ENCODE results near the gene TSPAN4.

Gene TSPAN4

GRCh38 chr11:877565-877964 is 34.9 kb downstream of the TSPAN4 start:
- no peak for DNase-seq (ENCODE audit: insufficient read length, low spot score)
- FAIRE-seq, result no peak

- DNase-seq (ENCODE audit: insufficient read length, low spot score) (no peak), FAIRE-seq (no peak)
Measured at GRCh38 chr11:880447-880846, 37.8 kb downstream of the TSPAN4 start.

DNA sequence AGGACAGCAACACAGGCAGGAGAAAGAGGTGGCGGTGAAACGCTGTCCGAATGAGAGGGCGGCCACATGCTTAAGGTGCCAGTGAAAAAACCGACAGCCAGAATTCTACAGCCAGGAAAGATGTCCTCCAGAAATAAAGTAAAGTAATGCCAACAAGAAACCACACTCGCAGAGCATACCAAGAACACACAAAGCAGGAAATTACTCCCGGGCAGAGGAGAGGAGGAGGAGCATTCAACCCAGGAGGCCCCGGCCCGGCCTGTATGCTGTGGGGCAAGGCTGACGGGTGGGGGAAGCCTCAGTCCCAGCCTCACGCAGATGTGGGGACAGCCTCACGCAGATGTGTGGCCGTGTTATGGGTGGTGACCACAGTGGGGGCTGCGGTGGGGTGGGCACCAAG is 39.9 kb downstream of the TSPAN4 start:
- FAIRE-seq, result no peak
- no peak for DNase-seq (ENCODE audit: insufficient read length, low spot score)

- DNase-seq (ENCODE audit: insufficient read length, low spot score) (no peak), FAIRE-seq (no peak)
Measured at GRCh38 chr11:883527-883926, 40.9 kb downstream of the TSPAN4 start.

- FAIRE-seq (no peak), DNase-seq (ENCODE audit: insufficient read length, low spot score) (no peak)
Measured at GRCh38 chr11:884578-885070, 42.0 kb downstream of the TSPAN4 start.

DNA sequence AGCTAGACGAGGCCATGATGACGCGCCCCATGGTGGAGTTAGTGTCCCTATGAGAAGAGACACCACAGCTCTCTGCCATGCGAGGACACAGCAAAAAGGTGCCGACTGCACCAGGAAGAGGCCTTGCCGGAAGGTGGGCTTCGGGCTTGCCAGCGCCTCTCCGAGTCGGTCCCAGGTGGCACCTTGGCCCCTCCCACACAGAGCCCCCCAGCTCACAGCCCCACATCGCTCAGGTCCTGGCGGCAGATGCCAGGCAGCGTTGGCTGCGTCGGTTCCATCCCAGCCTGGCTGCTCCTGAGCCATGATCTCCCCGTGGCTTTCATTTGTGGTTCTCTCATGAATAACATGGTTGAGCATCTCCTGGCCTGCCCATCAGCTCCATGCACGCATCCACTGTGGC is 43.9 kb downstream of the TSPAN4 start:
- FAIRE-seq (no peak), DNase-seq (ENCODE audit: insufficient read length, low spot score) (no peak)

GRCh38 chr11:887589-887988 is 44.9 kb downstream of the TSPAN4 start:
- FAIRE-seq, result no peak

DNA sequence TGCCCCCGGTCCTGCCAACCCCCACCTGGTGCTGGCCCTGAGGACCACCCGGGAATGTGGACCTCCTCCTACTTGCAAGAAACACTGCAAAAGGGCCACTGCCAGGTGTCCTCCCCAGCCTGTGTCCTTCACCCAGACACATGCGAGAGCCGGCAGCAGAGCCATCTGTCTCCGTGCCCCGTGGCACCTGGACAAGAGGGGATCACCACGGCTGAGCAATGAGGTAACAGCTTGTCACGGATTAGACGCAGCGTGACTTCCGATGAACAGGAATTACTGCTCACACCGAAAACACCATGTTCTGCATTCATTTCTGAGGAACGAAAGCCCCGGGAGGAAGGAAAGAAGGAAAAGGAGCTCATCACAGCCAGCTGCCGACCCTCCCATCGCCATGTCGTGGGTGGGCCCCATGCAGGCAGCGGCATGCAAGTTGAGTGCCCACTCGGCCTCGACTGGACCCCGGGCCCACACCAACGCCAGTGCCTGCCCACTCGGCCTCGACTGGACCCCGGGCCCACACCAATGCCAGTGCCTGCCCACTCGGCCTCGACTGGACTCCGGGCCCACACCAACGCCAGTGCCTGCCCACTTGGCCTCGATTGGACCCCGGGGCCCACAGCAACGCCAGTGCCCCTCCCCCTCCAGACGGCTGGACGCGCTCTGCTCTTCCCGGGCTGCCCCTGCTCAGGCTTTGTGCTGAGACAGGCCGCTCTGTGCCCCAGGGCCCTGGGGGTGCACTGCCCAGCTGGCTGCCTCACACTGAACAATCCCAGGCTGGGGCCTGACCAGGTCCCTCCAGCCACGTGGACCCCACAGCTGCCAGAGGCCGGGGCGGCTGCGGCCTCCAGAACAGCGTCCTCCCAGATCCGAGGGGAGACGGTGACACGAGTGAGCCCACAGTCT is 45.9 kb downstream of the TSPAN4 start:
- no peak for DNase-seq (ENCODE audit: insufficient read length, low spot score)
- FAIRE-seq, result no peak

More at GRCh38 chr11:887589-887988, 44.9 kb downstream of the TSPAN4 start:
- DNase-seq (ENCODE audit: insufficient read length, low spot score), result no peak

- FAIRE-seq (no peak), DNase-seq (ENCODE audit: insufficient read length, low spot score) (no peak)
Measured at GRCh38 chr11:889257-889656, 46.6 kb downstream of the TSPAN4 start.

DNA sequence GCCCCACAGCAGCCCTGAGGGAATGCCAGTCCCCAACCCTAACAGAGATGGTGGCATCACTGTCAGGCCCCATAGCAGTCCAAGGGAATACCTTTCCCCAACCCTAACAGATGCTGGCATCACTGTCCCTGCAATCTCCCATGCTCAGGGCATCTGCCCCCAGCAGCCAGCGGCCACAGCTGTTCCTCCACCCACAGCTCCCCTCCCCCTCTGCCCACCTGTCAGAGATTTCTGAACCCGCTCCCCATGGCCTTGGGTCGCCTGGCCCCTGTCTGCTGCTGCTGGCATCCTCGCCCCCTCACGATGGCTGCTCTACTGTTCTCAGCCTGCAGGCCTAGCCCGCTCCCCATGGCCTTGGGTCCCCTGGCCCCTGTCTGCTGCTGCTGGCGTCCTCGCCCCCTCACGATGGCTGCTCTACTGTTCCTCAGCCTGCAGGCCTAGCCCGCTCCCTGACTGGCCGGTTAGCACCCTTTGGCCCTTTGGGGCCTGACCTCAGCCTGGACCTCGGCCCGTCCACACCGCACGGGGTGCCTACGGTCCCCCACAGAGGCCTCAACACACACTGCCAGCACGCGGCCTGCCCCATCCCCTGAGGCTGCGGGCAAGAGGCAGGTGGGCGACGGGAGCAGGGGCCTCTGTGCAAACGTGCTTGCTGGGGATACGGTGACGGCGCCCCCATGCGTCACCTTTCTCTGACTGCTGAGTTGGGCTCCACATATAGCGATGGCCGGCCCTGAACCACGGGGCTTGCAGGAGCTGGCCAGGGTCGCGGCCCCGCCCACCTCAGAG is 47.2 kb downstream of the TSPAN4 start:
- FAIRE-seq (no peak), DNase-seq (ENCODE audit: insufficient read length, low spot score) (no peak)

DNA sequence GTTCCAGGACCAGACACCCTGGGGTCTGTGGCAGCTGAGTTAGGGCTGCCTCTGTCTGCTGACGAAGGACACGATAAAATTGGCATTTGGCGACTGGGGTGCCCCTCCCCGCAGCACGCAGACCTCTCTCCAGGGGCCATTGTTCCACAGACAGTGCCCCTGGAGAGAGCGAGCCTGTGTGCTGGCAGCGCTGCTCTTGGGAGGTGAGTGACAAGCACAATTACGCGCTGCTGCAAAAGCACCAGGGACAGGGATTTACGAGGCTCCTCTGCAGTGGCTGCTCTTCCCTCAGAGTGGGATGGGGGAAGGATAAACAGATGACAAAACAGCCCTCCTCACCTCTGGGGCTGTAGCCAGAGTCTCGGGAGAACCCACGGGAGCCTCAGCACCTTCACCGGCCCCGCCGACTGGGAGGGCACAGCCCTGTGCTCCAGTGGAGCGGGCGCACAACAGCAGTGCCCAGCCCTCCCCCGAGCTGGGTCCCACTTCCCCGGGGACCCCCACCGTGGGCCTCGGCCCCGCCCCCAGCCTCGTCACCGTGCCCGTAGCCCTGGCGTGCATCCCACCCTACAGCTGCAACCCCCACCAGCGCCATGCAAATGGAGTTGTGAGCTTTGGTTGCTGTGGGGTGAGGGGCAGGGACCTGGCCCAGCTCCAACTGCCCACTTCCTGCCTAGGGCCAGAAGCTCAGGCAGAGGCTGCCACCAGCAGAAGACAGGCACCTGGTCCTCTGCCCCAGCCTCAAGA is 48.3 kb downstream of the TSPAN4 start:
- FAIRE-seq (no peak), DNase-seq (ENCODE audit: insufficient read length, low spot score) (no peak)

DNA sequence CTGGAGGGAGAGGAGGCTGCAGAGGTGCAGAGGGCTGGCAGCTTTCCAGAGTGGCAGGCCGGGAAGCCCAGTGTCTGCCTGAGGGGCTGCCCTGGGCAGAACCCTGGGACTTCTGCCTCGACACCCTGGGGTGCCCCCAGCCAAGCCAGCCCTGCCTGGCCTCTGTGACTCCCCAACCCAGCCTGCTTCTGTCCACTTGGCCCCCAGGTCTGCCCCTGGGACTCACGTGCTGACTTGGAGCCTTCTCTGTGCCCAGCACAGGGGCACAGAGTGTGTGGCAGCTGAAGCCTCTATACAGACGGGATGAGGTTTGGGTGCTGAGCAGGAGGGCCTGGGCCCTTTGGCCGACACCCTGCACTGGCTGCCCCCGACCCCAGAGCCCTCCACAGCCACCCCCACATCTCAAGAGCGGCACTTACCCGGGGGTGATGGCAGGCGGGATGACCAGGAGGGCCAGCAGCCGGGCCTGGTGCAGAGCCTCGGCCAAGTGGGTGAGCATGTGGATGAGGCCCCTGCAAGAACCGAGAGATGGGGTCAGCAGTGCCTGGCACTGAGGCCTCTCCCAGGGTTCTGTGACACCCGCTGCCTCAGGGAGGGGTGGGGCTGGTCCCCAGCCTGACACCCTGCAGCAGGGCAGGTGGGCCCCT is 50.5 kb downstream of the TSPAN4 start:
- FAIRE-seq, result no peak
- DNase-seq (ENCODE audit: insufficient read length, low spot score), result no peak

DNA sequence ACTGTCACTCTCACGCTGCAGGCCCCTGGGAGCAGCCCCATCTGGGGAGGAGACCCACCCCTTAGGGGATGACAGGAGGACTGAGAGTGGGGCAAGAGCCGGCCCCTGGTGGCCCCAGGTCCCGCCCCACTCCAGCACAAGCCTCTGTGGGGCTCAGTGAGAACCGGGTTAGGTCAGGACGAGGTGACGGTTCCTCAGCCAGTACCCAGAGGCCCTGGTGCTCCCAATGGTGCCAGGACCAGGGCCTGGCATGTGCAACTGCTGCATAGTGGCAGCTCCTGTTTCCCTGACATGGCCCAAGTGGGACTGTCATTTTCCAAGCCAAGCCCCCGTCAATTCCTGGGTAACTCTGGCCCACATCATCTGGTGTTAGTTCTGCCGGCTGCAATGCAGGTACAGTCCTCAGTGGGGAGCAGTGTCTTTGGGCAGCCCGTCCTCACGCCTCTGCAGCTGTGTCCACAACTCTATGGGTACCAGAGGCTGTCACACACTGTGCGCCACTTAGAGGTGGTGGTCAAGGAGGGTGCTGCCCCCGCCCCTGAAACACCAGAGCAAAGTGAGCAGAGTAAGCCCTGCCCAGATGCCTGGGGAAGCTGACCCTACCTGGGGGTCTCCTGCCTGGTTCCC is 52.0 kb downstream of the TSPAN4 start:
- no peak for DNase-seq (ENCODE audit: insufficient read length, low spot score)

DNA sequence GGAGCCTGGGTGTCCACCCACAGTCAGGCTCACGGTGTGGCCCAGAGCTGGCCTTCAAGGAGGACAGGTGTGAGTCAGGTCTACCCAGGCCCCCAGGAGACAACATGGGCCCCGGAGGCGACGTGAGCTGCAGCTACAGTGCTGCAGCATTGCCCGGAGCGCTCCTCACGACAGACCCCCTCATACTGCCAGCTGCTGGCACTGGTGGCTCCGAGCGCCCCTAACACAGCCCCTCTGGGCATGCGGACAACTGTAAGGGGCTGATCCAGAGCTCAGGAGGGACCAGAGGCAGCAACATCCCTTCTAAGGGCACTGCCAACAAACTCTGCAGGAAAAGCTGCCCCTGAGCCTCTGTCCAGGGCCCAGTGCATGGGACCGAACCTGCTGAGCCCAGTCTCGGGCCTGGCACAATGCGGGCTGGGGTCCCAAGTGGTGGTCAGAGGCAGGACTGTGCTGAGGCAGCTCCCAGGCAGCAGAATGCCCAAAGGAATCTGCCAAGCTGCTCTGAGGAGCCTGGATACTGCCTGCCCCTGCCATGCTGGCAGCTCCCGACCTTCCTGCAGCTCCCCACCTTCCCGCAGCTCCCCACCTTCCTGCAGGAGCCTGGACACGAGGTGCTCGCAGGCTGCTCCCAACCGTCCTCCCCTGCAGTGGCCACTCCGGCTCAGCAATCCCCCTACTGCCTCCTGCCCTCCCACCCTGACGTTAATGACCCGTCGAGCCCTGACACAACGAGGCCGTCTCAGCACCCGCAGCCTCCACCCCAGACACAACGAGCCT is 52.9 kb downstream of the TSPAN4 start:
- DNase-seq (ENCODE audit: insufficient read length, low spot score) (no peak), FAIRE-seq (no peak)

More for the DNA sequence above, 52.0 kb downstream of the TSPAN4 start:
- FAIRE-seq, result no peak

DNA sequence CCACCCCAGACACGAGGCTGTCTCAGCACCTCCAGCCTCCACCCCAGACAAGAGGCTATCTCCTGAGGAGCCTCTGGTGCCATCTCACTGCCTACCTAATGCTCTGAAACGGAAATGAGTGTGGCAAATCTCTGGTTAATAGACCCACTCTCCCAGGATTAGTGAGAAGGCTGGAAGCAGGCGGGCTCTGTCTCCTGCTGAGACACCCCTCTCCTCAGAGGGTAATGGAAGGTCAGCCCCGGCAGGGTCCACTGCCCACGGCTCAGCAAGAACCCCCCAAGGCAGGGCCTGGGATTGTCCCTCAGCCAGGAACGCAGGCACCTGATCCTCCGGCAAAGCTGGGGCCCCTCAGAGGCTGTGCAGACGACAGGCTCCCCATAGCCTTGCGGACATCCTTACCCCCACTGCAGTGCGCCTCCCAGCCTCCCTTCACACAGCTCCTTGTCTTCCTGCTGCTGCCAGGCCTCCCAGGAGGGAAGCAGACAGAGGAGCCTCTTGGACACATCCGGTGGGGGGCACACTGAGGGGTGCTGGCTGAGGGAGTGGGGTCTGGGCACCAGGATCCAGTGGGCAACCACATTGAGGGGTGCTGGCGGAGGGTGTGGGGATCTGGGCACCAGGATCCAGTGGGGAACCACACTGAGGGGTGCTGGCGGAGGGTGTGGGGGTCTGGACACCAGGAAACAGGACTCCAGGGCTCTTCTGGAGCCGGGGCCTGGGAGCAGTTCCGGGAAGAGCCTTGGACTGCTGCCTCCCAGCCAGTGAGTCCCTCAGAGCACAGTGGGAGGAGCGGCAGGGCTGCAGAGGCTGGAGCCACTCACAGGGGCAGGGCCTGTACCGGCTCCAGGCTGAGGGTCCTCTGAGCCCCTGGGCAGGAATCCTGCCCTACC is 54.8 kb downstream of the TSPAN4 start:
- no peak for DNase-seq (ENCODE audit: insufficient read length, low spot score)
- FAIRE-seq, result no peak

- DNase-seq (ENCODE audit: insufficient read length, low spot score) (no peak), FAIRE-seq (no peak)
Measured at GRCh38 chr11:898143-898511, 55.5 kb downstream of the TSPAN4 start.

DNA sequence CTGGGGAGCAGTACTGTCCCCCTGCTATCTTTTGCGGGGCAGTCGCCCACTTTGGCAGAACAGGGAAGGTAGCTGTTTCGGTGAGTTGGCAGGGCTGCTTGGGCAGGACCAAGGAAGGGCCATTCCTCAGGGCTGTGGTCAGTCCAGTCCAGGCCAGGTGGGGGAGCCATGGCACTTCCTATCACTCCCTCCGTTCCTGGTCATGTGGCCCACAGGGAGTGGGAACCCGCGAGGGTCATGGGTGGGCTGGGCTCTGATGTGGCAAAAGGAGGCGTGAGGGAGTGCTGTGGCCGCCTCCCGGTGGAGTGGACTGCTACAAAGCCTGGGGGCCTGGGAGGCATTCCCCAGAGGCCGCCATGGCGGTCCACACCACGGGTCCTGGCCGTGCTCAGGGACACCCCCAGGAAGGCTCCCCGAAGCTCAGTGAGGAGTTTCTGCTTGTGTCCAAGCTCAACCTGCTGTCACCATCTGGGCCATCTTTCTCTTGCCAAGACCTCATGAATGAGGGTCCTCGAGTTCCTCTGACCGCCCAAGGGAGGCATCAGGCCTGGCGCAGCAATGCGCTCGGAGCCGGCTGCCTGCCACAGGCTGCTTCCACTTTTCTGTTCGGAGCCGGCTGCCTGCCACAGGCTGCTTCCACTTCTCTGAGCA is 56.0 kb downstream of the TSPAN4 start:
- no peak for DNase-seq (ENCODE audit: insufficient read length, low spot score)
- no peak for FAIRE-seq

DNA sequence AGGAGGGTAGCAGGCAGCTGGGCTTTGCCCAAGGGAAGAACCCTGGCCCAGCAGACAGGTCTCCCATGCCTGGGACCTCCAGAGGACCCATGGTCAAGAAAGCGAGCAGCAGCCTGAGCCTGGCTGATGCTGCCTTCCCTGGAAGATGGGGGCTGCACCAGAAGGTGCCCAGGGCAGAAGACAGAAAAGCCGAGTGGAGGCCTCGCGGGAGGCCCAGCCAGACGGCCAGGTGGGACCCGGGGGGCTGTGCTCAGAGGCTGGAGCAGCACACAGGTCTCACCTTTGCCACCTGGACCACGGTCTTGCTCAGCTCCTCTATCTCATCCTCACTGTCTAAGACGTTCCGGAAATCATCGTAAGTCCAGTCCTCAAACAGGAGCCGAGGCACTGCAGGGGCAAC is 57.1 kb downstream of the TSPAN4 start:
- DNase-seq (ENCODE audit: insufficient read length, low spot score) (no peak), FAIRE-seq (no peak)
